SIG-M5 (cell line): ENCODE results near the gene SERPINB5.

ENCODE experiments used
- DNase-seq: peaks from one replicate; lab custom pipeline; 2025; lab: John Stamatoyannopoulos, UW

SERPINB5 gene

GRCh38 chr18:63527251-63527650 is 50.5 kb downstream of the SERPINB5 start:
- DNase-seq = no peak

- no peak for DNase-seq
Observed at GRCh38 chr18:63528863-63529492, 52.2 kb downstream of the SERPINB5 start.

GRCh38 chr18:63532471-63532870 is 55.7 kb downstream of the SERPINB5 start:
- no peak for DNase-seq

- DNase-seq = peak; percentile 21
Observed at GRCh38 chr18:63534615-63535014, 57.9 kb downstream of the SERPINB5 start.

GRCh38 chr18:63539904-63540510 is 63.2 kb downstream of the SERPINB5 start:
- DNase-seq = no peak

- no peak for DNase-seq
Observed at GRCh38 chr18:63542069-63542468, 65.3 kb downstream of the SERPINB5 start, which contains the start of gene SERPINB12. SERPINB12 (plus strand) TSS chr18:63542369; CDS start chr18:63556160, 13,791 bp downstream.

- DNase-seq = no peak
Observed at GRCh38 chr18:63544017-63544416, 67.3 kb downstream of the SERPINB5 start.

- DNase-seq = no peak
Observed at GRCh38 chr18:63545000-63545399, 68.2 kb downstream of the SERPINB5 start.

- no peak for DNase-seq
Observed at GRCh38 chr18:63550068-63550467, 73.3 kb downstream of the SERPINB5 start.

GRCh38 chr18:63551769-63552168 is 75.0 kb downstream of the SERPINB5 start:
- no peak for DNase-seq

- DNase-seq = no peak
Observed at GRCh38 chr18:63552581-63552980, 75.8 kb downstream of the SERPINB5 start.

- peak; percentile 40 for DNase-seq
Observed at GRCh38 chr18:63553081-63553480, 76.3 kb downstream of the SERPINB5 start.
